ENCODE data around the gene VTI1A. TPM values are rescaled to one million over a fixed set of nuclear protein-coding genes. Genes with fewer than 3 reads are reported as not detected.

The VTI1A gene
- total and polyA plus RNA-seq, 9 of the 15 experiments (the other 6 are each of a cell fraction or from before 2014, with no cell fraction given) = 9.3 to 21.4 (median 16.0) TPM

DNA sequence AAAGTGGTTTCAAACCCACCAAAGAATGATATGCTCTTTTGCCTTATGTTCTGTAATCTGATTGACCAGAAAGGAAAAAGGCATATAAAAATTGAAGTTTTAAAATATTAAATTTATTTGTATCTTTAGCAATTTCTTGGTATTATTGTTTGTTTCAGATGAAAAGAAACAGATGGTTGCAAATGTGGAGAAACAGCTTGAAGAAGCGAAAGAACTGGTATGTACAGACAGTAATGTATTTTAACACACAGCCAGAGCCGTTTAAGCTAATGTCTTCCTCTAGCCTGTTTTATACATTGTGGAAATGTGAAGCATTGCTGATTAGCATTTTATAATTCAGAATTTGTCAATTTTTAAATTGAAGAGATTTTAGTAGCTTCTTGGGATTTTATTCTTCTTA lies 13.4 kb downstream of the VTI1A start:
- FAIRE-seq (no peak), ATAC-seq (no peak), DNase-seq (ENCODE audit: extremely low read depth in 1 of 4, low spot score in 3 of 4) (no peak)
- Histone ChIP-seq H3K9me1 (ENCODE audit: control insufficient read depth, insufficient read depth, low read length) (no peaks in the 10 kb centered on the region), H3K4me1 (replicated peaks in 1 of 2; ENCODE audit: control insufficient read depth in 2 of 2, insufficient read depth in 2 of 2, low read length in 2 of 2) (no peaks in the 10 kb centered on the region), H3K27me3 (ENCODE audit: control insufficient read depth in 2 of 2, insufficient read depth in 2 of 2, low read length in 2 of 2) (no peaks in the 10 kb centered on the region), H3K79me2 (ENCODE audit: control insufficient read depth, insufficient read depth, low read length) (no peaks in the 10 kb centered on the region), H3K9me3 (replicated peaks; ENCODE audit: control insufficient read depth, insufficient read depth, low read depth, low read length) (no peaks in the 10 kb centered on the region), H2AFZ (ENCODE audit: low read depth, low read length) (no peak overlapping the region), H3K9ac (ENCODE audit: insufficient read depth in 1 of 2, low read depth in 2 of 2, low read length in 2 of 2) (no peak overlapping the region), H3K4me3 (no peak overlapping the region), H3K27ac (ENCODE audit: extremely low read depth, low read depth, low read length) (no peak overlapping the region), H3K36me3 (ENCODE audit: control insufficient read depth, insufficient read depth, low read length) (peaks cover 19% of the 10 kb centered on the region; the same call in 2 of the 3 replicates), H4K20me1 (replicated peaks; ENCODE audit: control insufficient read depth, insufficient read depth, low read length) (no peaks in the 10 kb centered on the region), H3K4me2 (ENCODE audit: insufficient read depth, low read length) (no peak overlapping the region)
- in situ Hi-C loops (cut with MboI) = no loop called here
- ChIA-PET CTCF (ENCODE audit: low intra/inter-chr PET ratio) (no interaction called here), POLR2A (no interaction called here)
- no TSS peak for BruUV-seq (replicated peaks)
- intact Hi-C loops (cut with micrococcal nuclease) = no loop called here
- TF ChIP-seq ETV6 (IDR thresholded peaks at IDR 0.05; ENCODE audit: borderline replicate concordance in 1 of 2, low read depth in 2 of 2, low read length in 1 of 2) = no peak
- TF ChIP-seq ETV6 (CRISPR knock-in tag; IDR thresholded peaks at IDR 0.05; ENCODE audit: borderline replicate concordance) = no peak
- no peak for TF ChIP-seq SREBF2 (CRISPR knock-in tag; IDR thresholded peaks at IDR 0.05)
- TF ChIP-seq, protein P1, sequence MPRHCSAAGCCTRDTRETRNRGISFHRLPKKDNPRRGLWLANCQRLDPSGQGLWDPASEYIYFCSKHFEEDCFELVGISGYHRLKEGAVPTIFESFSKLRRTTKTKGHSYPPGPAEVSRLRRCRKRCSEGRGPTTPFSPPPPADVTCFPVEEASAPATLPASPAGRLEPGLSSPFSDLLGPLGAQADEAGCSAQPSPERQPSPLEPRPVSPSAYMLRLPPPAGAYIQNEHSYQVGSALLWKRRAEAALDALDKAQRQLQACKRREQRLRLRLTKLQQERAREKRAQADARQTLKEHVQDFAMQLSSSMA (CRISPR knock-in tag; IDR thresholded peaks at IDR 0.05) = no peak
- WGBS (ENCODE audit: insufficient coverage, low coverage, missing lambda C conversion rate) = 95% methylated on average over 2 of the region's 2 CpGs

Measured in K562 (cell line).